HepG2 (cell line): ENCODE measurements around the gene TRDMT1. TPM values are rescaled to one million over a fixed set of nuclear protein-coding genes. Genes with fewer than 3 reads are reported as not detected.

Source experiments
- ASH2L ChIP-seq: fragments of 300-600, 200-600 bp; sonication (generic); IDR thresholded peaks from 2 replicates; pipeline ENCODE4 v1.7.0; 2017; ENCODE audit warnings: low read depth, mild to moderate bottlenecking, moderate library complexity, mixed read lengths, low read length; ENCODE audit not compliant: insufficient read length
- CHCHD3 ChIP-seq: sonication (generic); formaldehyde crosslinking; IDR thresholded peaks from 2 replicates; pipeline ENCODE4 v1.8.0; 2022; ENCODE audit warnings: mild to moderate bottlenecking, missing genetic modification reagents, moderate library complexity
- ELF1 ChIP-seq: sonication (generic); formaldehyde crosslinking; IDR thresholded peaks from 2 replicates; pipeline ENCODE4 v1.4.0; 2020; ENCODE audit warnings: missing genetic modification reagents
- FUBP1 ChIP-seq: sonication (generic); formaldehyde crosslinking; IDR thresholded peaks from 2 replicates; pipeline ENCODE4 v1.5.1; 2020; ENCODE audit warnings: missing genetic modification reagents, mild to moderate bottlenecking, borderline replicate concordance
- GATAD1 ChIP-seq: IDR thresholded peaks from 2 replicates; pipeline ENCODE4 v1.6.1; 2016; ENCODE audit warnings: missing genetic modification reagents, missing compliant biosample characterization
- GLI4 ChIP-seq: sonication (generic); formaldehyde crosslinking; IDR thresholded peaks from 2 replicates; pipeline ENCODE4 v1.5.1; 2020; ENCODE audit warnings: missing genetic modification reagents, mild to moderate bottlenecking, moderate library complexity, borderline replicate concordance
- IRF2 ChIP-seq: IDR thresholded peaks from 2 replicates; pipeline ENCODE4 v1.6.1; 2018; ENCODE audit warnings: missing genetic modification reagents, missing compliant biosample characterization
- KDM4B ChIP-seq: sonication (generic); formaldehyde crosslinking; IDR thresholded peaks from 2 replicates; pipeline ENCODE4 v1.4.0; 2020; ENCODE audit warnings: missing genetic modification reagents
- KLF15 ChIP-seq: sonication (generic); formaldehyde crosslinking; IDR thresholded peaks from 2 replicates; pipeline ENCODE4 v1.8.1; 2023; ENCODE audit warnings: borderline replicate concordance, mild to moderate bottlenecking, inconsistent platforms, missing genetic modification reagents, mixed read lengths
- MAFF ChIP-seq: IDR thresholded peaks from 2 replicates; pipeline ENCODE4 v1.6.1; 2011; ENCODE audit warnings: low read depth, low read length, improper control_type of control experiment
- MED13 ChIP-seq: sonication (generic); formaldehyde crosslinking; IDR thresholded peaks from 2 replicates; pipeline ENCODE4 v1.5.0; 2020; ENCODE audit warnings: missing genetic modification reagents
- PCBP1 ChIP-seq: fragments of 200-400 bp; formaldehyde crosslinking; IDR thresholded peaks from 2 replicates; pipeline ENCODE4 v1.6.1; 2017; ENCODE audit warnings: mild to moderate bottlenecking, low read depth, low read length, borderline replicate concordance
- RBAK ChIP-seq: sonication (generic); formaldehyde crosslinking; IDR thresholded peaks from 2 replicates; pipeline ENCODE4 v1.5.1; 2020; ENCODE audit warnings: mild to moderate bottlenecking, missing genetic modification reagents
- SOX13 ChIP-seq, 3 experiments: fragments of 450-650 bp in 1 of 3; sonication (generic) in 1 of 3; formaldehyde crosslinking in 1 of 3; IDR thresholded peaks in 2 of 3; conservative IDR thresholded peaks in 1 of 3; 2 replicates each; pipeline versions ENCODE4 v1.5.0 to v1.6.1; 2016 to 2020; ENCODE audit warnings: antibody characterized with exemption in 1 of 3, mild to moderate bottlenecking in 1 of 3, missing compliant biosample characterization in 1 of 3, missing genetic modification reagents in 1 of 3, moderate library complexity in 1 of 3
- TAF15 ChIP-seq: fragments of 200-400 bp; formaldehyde crosslinking; IDR thresholded peaks from one replicate; pipeline ENCODE4 v1.6.1; 2018; ENCODE audit warnings: mild to moderate bottlenecking, low read depth, low read length; ENCODE audit not compliant: poor library complexity, severe bottlenecking
- ZNF280D ChIP-seq: sonication (generic); formaldehyde crosslinking; IDR thresholded peaks from 2 replicates; pipeline ENCODE4 v1.5.1; 2020; ENCODE audit warnings: mild to moderate bottlenecking, missing genetic modification reagents
- ZNF441 ChIP-seq: sonication (generic); formaldehyde crosslinking; IDR thresholded peaks from 2 replicates; pipeline ENCODE4 v1.7.0; 2021; ENCODE audit warnings: missing genetic modification reagents, borderline replicate concordance
- ZNF782 ChIP-seq: sonication (generic); formaldehyde crosslinking; IDR thresholded peaks from 2 replicates; pipeline ENCODE4 v1.4.0; 2020; ENCODE audit warnings: missing genetic modification reagents, mild to moderate bottlenecking, borderline replicate concordance
- ZNF792 ChIP-seq: IDR thresholded peaks from 2 replicates; pipeline ENCODE4 v1.6.1; 2016
- ZNF850 ChIP-seq: sonication (generic); formaldehyde crosslinking; conservative IDR thresholded peaks from 2 replicates; pipeline ENCODE4 v1.9.0; 2021; ENCODE audit warnings: mild to moderate bottlenecking, missing genetic modification reagents
- ZSCAN31 ChIP-seq: sonication (generic); formaldehyde crosslinking; IDR thresholded peaks from 2 replicates; pipeline ENCODE4 v1.5.0; 2020; ENCODE audit warnings: low read depth, mild to moderate bottlenecking, missing genetic modification reagents
- polyA plus RNA-seq, 8 experiments: library from polyadenylated mRNA; depleted of rRNA in 3 of 8; stranded (reverse) in 7 of 8; unstranded in 1 of 8; fragments of >200 nt; fragmentation: Illumina TruSeq in 4 of 8; extraction: Trizol in 4 of 8; gene quantifications; 2 replicates each; pipeline versions ENCODE4 v1.2.1 to v1.2.3, GENCODE V29; 2011 to 2016; ENCODE audit warnings: low read depth in 4 of 8, missing spikeins in 1 of 8, mixed read lengths in 1 of 8; ENCODE audit not compliant: insufficient read depth in 1 of 8
- total RNA-seq, 5 experiments: library from RNA; depleted of rRNA; stranded (reverse); fragments of >200 nt; fragmentation: Illumina TruSeq; extraction: Trizol; gene quantifications; 2 replicates each; pipeline ENCODE4 v1.2.3, GENCODE V29; 2016; ENCODE audit warnings: low read depth in 1 of 5
- TF ChIP-seq, protein P1 (sequence below): IDR thresholded peaks from 2 replicates; pipeline ENCODE4 v1.6.1; 2016

Gene TRDMT1
- total and polyA plus RNA-seq, 2 of the 13 experiments (the other 11 are each of a cell fraction or from before 2014, with no cell fraction given), result 2.0 to 3.0 TPM

DNA sequence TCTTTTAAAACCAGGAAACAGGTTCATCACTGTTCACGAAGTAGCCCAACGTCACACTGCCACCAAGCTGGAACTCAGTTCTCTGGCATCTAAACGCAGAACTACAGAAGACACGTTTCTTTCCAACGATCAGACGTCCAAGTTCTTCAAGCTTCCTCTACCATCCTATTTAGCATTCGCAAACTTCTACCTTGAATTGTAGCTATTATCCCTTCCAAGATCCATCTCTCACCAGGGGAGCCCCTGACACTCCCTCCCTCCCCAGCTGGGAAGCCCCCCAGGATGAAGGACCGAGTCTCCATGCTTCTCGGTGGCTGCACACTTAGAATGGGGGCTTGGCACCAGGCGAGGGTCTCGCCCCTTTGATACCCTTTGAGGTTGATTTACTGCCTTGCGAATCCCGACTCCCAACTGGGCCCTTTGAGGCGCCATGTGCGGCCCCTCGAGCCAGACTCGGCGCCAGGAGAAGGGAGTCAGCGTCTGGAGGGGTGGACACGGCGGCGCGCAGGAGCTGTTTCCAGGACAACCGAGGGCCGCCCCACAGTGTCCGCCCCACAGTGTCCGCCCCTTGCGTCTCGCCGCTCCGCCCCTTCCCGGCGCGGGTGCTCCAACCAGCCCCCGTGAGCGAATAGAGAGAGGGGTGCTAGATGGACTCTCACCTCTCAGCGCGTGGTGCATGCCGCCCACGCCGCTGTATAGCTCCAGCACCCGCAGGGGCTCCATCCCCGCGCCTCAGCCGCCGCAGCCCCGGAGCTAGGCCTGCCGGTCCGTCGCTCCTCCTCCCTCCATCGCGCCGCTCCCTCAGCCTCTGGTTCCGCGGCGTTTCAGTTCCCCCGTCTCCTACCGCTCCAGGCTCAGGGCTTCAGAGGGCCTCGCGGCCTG lies at the start of gene TRDMT1 (continued):
- TF ChIP-seq TAF15, result peak; percentile 93
- peak; percentile 96 for TF ChIP-seq GATAD1
- TF ChIP-seq ZNF792 (CRISPR knock-in tag), result peak; percentile 78
- peak; percentile 94 for TF ChIP-seq ZNF280D (CRISPR knock-in tag)
- TF ChIP-seq ZNF441 (CRISPR knock-in tag), result peak; percentile 68; the same call in 1 of the 2 replicates
- TF ChIP-seq PCBP1, result peak; percentile 80
- TF ChIP-seq MED13, result no peak
- TF ChIP-seq KDM4B (CRISPR knock-in tag), result peak; percentile 95; the same call in 1 of the 2 replicates
- peak; percentile 61; the same call in 1 of the 2 replicates for TF ChIP-seq RBAK (CRISPR knock-in tag)
- TF ChIP-seq FUBP1 (CRISPR knock-in tag), result no peak
- TF ChIP-seq MAFF, result no peak
- TF ChIP-seq ZNF782 (CRISPR knock-in tag), result no peak
- TF ChIP-seq ELF1 (CRISPR knock-in tag), result peak; percentile 74
- TF ChIP-seq ZSCAN31 (CRISPR knock-in tag), result peak; percentile 89
- no peak; the same call in 1 of the 2 replicates for TF ChIP-seq SOX13 (IDR thresholded peaks at IDR 0.05)
- peak in 1 of 2 experiments; percentile 66; a peak in 2 of 4 replicates for TF ChIP-seq SOX13 (CRISPR knock-in tag; conservative IDR thresholded peaks at IDR 0.05 in 1 of 2, IDR thresholded peaks at IDR 0.05 in 1 of 2)
- no peak; the same call in 1 of the 2 replicates for TF ChIP-seq GLI4 (CRISPR knock-in tag)
- TF ChIP-seq ZNF850, result no peak
- 0 out of 2 replicates have a peak, but pooled peaks have one; percentile 38 for TF ChIP-seq KLF15 (CRISPR knock-in tag)
- peak; percentile 80 for TF ChIP-seq IRF2 (CRISPR knock-in tag)
- TF ChIP-seq, protein P1, sequence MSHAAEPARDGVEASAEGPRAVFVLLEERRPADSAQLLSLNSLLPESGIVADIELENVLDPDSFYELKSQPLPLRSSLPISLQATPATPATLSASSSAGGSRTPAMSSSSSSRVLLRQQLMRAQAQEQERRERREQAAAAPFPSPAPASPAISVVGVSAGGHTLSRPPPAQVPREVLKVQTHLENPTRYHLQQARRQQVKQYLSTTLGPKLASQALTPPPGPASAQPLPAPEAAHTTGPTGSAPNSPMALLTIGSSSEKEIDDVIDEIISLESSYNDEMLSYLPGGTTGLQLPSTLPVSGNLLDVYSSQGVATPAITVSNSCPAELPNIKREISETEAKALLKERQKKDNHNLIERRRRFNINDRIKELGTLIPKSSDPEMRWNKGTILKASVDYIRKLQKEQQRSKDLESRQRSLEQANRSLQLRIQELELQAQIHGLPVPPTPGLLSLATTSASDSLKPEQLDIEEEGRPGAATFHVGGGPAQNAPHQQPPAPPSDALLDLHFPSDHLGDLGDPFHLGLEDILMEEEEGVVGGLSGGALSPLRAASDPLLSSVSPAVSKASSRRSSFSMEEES (CRISPR knock-in tag), result peak; percentile 43; the same call in 1 of the 2 replicates
- 0 out of 2 replicates have a peak, but pooled peaks have one; percentile 54 for TF ChIP-seq CHCHD3 (CRISPR knock-in tag)
- peak; percentile 99 for TF ChIP-seq ASH2L
